ENCODE measurements around the gene SIGLECL1. TPM values are rescaled to one million over a fixed set of nuclear protein-coding genes. Genes with fewer than 3 reads are reported as not detected.

The SIGLECL1 gene
- total and polyA plus RNA-seq, 2 donors (not counting 1 experiment from before 2014, with no cell fraction given) = not detected

DNA sequence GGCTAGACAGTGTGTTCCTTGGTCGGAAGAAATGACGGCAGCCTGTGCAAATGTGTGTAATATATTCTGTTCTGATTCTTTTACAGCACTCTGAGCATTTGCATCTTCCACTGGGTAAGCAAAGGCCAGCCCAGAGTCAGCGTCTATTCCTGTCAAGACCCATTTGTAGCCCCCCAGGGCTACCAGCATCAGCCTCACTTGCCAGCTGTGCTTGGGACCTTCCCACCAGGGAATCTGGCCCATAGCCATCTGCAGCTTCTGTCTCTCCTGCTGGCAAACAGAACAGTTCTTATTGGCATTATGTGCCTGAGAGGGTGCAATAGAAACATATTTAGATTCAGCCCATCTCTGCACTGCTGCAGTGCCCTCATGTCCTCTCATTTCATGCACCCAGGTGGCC is 54.6 kb downstream of the SIGLECL1 start:
- Mint-ChIP-seq H3K27ac (no peak overlapping the region), H3K27me3 (peaks cover 58% of the 10 kb centered on the region), H3K9me3 (ENCODE audit: insufficient read depth) (peaks cover 24% of the 10 kb centered on the region), H3K4me3 (no peak overlapping the region), H3K4me1 (no peaks in the 10 kb centered on the region)
- intact Hi-C loops (cut with micrococcal nuclease) = no loop called here
- Histone ChIP-seq H3K27me3 (replicated peaks in 1 of 4; ENCODE audit: control extremely low read depth in 1 of 4, control insufficient read depth in 3 of 4, insufficient read depth in 4 of 4, low read length in 3 of 4) (peaks cover 0 to 19% (median 7%) of the 10 kb centered on the region in 4 experiments), H3K4me2 (replicated peaks; ENCODE audit: low read depth, low read length, poor library complexity, severe bottlenecking) (no peak overlapping the region), H3K4me3 (ENCODE audit: control extremely low read depth in 1 of 5, extremely low read depth in 1 of 5, insufficient read depth in 1 of 5, low read depth in 2 of 5, low read length in 4 of 5) (no peak overlapping the region), H3K9ac (ENCODE audit: low read length) (no peak overlapping the region), H3K36me3 (replicated peaks in 1 of 2; ENCODE audit: control extremely low read depth in 1 of 2, control insufficient read depth in 1 of 2, extremely low read depth in 1 of 2, insufficient read depth in 2 of 2, low read length in 1 of 2) (no peaks in the 10 kb centered on the region), H3K27ac (ENCODE audit: low read length in 2 of 2) (no peak overlapping the region), H3K79me2 (ENCODE audit: control insufficient read depth, insufficient read depth, low read length) (no peaks in the 10 kb centered on the region), H3K4me1 (ENCODE audit: control insufficient read depth in 2 of 2, insufficient read depth in 2 of 2, low read length in 2 of 2) (no peaks in the 10 kb centered on the region), H4K20me1 (ENCODE audit: control insufficient read depth, insufficient read depth, low read length, poor library complexity, severe bottlenecking) (no peaks in the 10 kb centered on the region), H2AFZ (ENCODE audit: insufficient read depth, low read depth, low read length, poor library complexity, severe bottlenecking) (no peak overlapping the region), H3K9me3 (ENCODE audit: control extremely low read depth in 1 of 3, control insufficient read depth in 2 of 3, insufficient read depth in 1 of 3, low read length in 2 of 3) (peaks cover 0 to 24% (median 20%) of the 10 kb centered on the region in 3 donors)
- WGBS (ENCODE audit: insufficient coverage) = 67% methylated on average over 1 of the region's 3 CpGs
- POLR2A ChIA-PET = no interaction called here
- no peak for DNase-seq
- no peak for TF ChIP-seq EZH2 (IDR thresholded peaks at IDR 0.05; ENCODE audit: borderline replicate concordance, insufficient read depth, low read depth, low read length, poor library complexity, severe bottlenecking)
- TF ChIP-seq, protein P1, sequence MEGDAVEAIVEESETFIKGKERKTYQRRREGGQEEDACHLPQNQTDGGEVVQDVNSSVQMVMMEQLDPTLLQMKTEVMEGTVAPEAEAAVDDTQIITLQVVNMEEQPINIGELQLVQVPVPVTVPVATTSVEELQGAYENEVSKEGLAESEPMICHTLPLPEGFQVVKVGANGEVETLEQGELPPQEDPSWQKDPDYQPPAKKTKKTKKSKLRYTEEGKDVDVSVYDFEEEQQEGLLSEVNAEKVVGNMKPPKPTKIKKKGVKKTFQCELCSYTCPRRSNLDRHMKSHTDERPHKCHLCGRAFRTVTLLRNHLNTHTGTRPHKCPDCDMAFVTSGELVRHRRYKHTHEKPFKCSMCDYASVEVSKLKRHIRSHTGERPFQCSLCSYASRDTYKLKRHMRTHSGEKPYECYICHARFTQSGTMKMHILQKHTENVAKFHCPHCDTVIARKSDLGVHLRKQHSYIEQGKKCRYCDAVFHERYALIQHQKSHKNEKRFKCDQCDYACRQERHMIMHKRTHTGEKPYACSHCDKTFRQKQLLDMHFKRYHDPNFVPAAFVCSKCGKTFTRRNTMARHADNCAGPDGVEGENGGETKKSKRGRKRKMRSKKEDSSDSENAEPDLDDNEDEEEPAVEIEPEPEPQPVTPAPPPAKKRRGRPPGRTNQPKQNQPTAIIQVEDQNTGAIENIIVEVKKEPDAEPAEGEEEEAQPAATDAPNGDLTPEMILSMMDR (IDR thresholded peaks at IDR 0.05) = no peak
- ATAC-seq (ENCODE audit: low read depth) = no peak
- CTCF ChIA-PET = no interaction called here

DNA sequence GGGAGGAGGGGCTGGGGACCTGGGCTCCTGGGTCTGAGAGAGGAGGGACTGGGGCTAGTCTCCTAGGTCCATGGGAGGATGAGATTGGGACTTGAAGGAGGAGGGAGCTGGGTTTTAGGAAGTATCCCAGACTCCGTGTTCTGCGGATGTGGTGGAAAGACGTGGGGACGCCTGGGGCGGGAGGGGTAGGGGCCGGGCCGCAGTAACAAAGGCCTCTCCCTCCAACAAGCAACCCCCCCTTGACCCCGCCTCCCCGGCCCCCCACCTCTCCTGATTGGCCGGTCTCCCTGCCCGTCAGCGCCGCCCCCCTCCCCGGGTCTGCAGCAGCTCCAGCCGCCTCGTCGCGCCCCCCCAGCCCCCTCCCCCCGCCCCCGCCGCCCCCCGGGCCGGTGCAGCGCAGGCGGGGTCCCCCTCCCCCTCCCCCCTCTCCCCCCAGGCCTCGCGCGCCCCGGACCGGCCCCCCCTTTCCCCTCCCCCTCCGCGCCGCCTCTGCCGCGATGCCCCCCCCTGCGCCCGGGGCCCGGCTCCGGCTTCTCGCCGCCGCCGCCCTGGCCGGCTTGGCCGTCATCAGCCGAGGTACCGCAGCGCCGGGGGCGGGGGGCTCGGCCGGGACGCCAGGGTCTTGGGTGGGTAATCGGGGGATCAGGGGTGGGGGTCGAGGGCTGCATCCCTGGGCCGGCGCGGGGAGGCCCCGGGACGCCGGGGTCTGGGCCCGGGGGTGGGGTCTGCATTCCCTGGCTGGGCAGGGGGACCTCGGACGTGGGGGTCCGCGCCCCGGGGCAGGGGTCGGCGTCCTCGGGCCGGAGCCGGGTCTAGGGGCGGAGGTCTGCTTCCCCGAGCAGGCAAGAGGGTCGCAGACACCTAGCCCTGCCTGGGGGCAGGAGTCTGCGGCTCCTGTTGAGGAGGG is 60.7 kb downstream of the SIGLECL1 start, which contains the start of gene IGLON5:
IGLON5 (plus strand) TSS at position 294 of the 907 bp plus-strand sequence; CDS start at position 498, 204 bp downstream.
- TF ChIP-seq, protein P1 (IDR thresholded peaks at IDR 0.05) = no peak
- no peak for TF ChIP-seq EZH2 (IDR thresholded peaks at IDR 0.05; ENCODE audit: borderline replicate concordance, insufficient read depth, low read depth, low read length, poor library complexity, severe bottlenecking)
- Histone ChIP-seq H3K4me2 (replicated peaks; ENCODE audit: low read depth, low read length, poor library complexity, severe bottlenecking) (no peak within 1 kb of the TSS), H3K4me3 (ENCODE audit: control extremely low read depth in 1 of 5, extremely low read depth in 1 of 5, insufficient read depth in 1 of 5, low read depth in 2 of 5, low read length in 4 of 5) (no peak within 1 kb of the TSS), H3K4me1 (ENCODE audit: control insufficient read depth in 2 of 2, insufficient read depth in 2 of 2, low read length in 2 of 2) (no peaks in the 10 kb centered on the region), H3K9me3 (ENCODE audit: control extremely low read depth in 1 of 3, control insufficient read depth in 2 of 3, insufficient read depth in 1 of 3, low read length in 2 of 3) (peaks cover 0 to 19% (median 15%) of the 10 kb centered on the region in 3 donors), H4K20me1 (ENCODE audit: control insufficient read depth, insufficient read depth, low read length, poor library complexity, severe bottlenecking) (no peaks in the 10 kb centered on the region), H3K9ac (ENCODE audit: low read length) (no peak within 1 kb of the TSS), H3K27ac (ENCODE audit: low read length in 2 of 2) (no peak within 1 kb of the TSS), H3K27me3 (replicated peaks in 1 of 4; ENCODE audit: control extremely low read depth in 1 of 4, control insufficient read depth in 3 of 4, insufficient read depth in 4 of 4, low read length in 3 of 4) (peaks cover 0 to 23% (median 6%) of the 10 kb centered on the region in 4 experiments), H2AFZ (ENCODE audit: insufficient read depth, low read depth, low read length, poor library complexity, severe bottlenecking) (no peak within 1 kb of the TSS), H3K36me3 (replicated peaks in 1 of 2; ENCODE audit: control extremely low read depth in 1 of 2, control insufficient read depth in 1 of 2, extremely low read depth in 1 of 2, insufficient read depth in 2 of 2, low read length in 1 of 2) (no peaks in the 10 kb centered on the region), H3K79me2 (ENCODE audit: control insufficient read depth, insufficient read depth, low read length) (no peaks in the 10 kb centered on the region)
- DNase-seq = no peak
- Mint-ChIP-seq H3K4me3 (no peak within 1 kb of the TSS), H3K27me3 (peaks cover 53% of the 10 kb centered on the region), H3K4me1 (peaks cover 2% of the 10 kb centered on the region), H3K27ac (no peak within 1 kb of the TSS), H3K9me3 (ENCODE audit: insufficient read depth) (peaks cover 8% of the 10 kb centered on the region)
- intact Hi-C loops (cut with micrococcal nuclease) = no loop called here
- POLR2A ChIA-PET = no interaction called here
- no peak for ATAC-seq (ENCODE audit: low read depth)
- CTCF ChIA-PET = no interaction called here
- 17% methylated on average over 40 of the region's 76 CpGs for WGBS (ENCODE audit: insufficient coverage)

Measured in B cell (primary cell).